A673 (cell line): ENCODE results near the gene TTC24. TPM values are rescaled to one million over a fixed set of nuclear protein-coding genes. Genes with fewer than 3 reads are reported as not detected.
A peak's percentile ranks its signal among the peaks of the same experiment; 100 is the strongest.

Experiments used
- BruUV-seq: library from RNA; stranded (reverse); fragments of 400-500 nt; replicated peaks from 2 replicates; lab custom pipeline; 2021; lab: Mats Ljungman, UMichigan
- CTCF ChIA-PET: fragments of 300-600 bp; sonication (Branson Sonifier 250); formaldehyde crosslinking; loops from one replicate; lab custom pipeline; 2022; ENCODE audit warnings: antibody characterized with exemption; lab: Charles Lee
- POLR2A ChIA-PET: fragments of 300-600 bp; sonication (Branson Sonifier 250); formaldehyde crosslinking; loops from one replicate; lab custom pipeline; 2022; ENCODE audit warnings: antibody characterized with exemption; ENCODE audit not compliant: low non-redundant PET; lab: Charles Lee
- DNase-seq: peaks from one replicate; pipeline ENCODE4 v3.0.0-alpha.2; 2015; ENCODE audit warnings: low spot score
- H3K27ac ChIP-seq: fragments of 200-600 bp; sonication (generic); 2 replicates; pipeline ENCODE4 v1.5.1; 2016; ENCODE audit warnings: mixed run types, low read depth, mild to moderate bottlenecking, mixed read lengths, antibody characterized with exemption, low read length; ENCODE audit not compliant: poor library complexity, severe bottlenecking
- H3K27me3 ChIP-seq: fragments of 200-600 bp; sonication (generic); replicated peaks from 2 replicates; pipeline ENCODE4 v1.6.1; 2017; ENCODE audit warnings: mixed run types, low read depth, mild to moderate bottlenecking, mixed read lengths, antibody characterized with exemption, low read length; ENCODE audit not compliant: insufficient read depth, poor library complexity
- H3K36me3 ChIP-seq: fragments of 200-600 bp; sonication (generic); 2 replicates; pipeline ENCODE4 v1.6.1; 2016; ENCODE audit warnings: mixed run types, mild to moderate bottlenecking, mixed read lengths, antibody characterized with exemption, low read length; ENCODE audit not compliant: insufficient read depth, poor library complexity, severe bottlenecking
- H3K4me1 ChIP-seq: fragments of 200-600 bp; sonication (generic); 2 replicates; pipeline ENCODE4 v1.6.1; 2017; ENCODE audit warnings: mixed run types, mild to moderate bottlenecking, mixed read lengths, antibody characterized with exemption, low read length; ENCODE audit not compliant: insufficient read depth, poor library complexity, severe bottlenecking
- H3K4me3 ChIP-seq: fragments of 200-600 bp; sonication (generic); 2 replicates; pipeline ENCODE4 v1.5.1; 2016; ENCODE audit warnings: low read depth, mixed run types, mild to moderate bottlenecking, mixed read lengths, low read length; ENCODE audit not compliant: poor library complexity, severe bottlenecking
- H3K9me3 ChIP-seq: fragments of 200-600 bp; sonication (generic); 2 replicates; pipeline ENCODE4 v1.6.1; 2016; ENCODE audit warnings: mixed run types, low read depth, mild to moderate bottlenecking, mixed read lengths, antibody characterized with exemption, low read length; ENCODE audit not compliant: poor library complexity, severe bottlenecking
- CTCF ChIP-seq: fragments of 300-800, 200-600 bp; sonication (generic); conservative IDR thresholded peaks from 2 replicates; pipeline ENCODE4 v1.5.1; 2017; ENCODE audit warnings: low read depth, mild to moderate bottlenecking, antibody characterized with exemption, low read length, moderate library complexity, mixed read lengths
- EZH2 ChIP-seq: fragments of 200-600 bp; sonication (generic); IDR thresholded peaks from 2 replicates; pipeline ENCODE4 v1.6.1; 2017; ENCODE audit warnings: borderline replicate concordance, low read depth, mild to moderate bottlenecking, mixed read lengths, antibody characterized with exemption, low read length; ENCODE audit not compliant: poor library complexity, severe bottlenecking
- intact Hi-C: fragments of 100-400 bp; cut with micrococcal nuclease; formaldehyde crosslinking; loops from one replicate; pipeline ENCODE4 v1.10.0; 2022; ENCODE audit not compliant: unreplicated experiment
- total RNA-seq: library from RNA; stranded (reverse); gene quantifications from 2 replicates; pipeline ENCODE4 v1.2.3, GENCODE V29; 2021

The TTC24 gene
- total RNA-seq, 1 experiment from 2014 or later: not detected

GRCh38 chr1:156598125-156598524 lies 18.6 kb downstream of the TTC24 start:
- no peak for DNase-seq
- Histone ChIP-seq H3K27ac (no peak overlapping the region), H3K27me3 (no peaks in the 10 kb centered on the region), H3K4me1 (peaks cover 13% of the 10 kb centered on the region), H3K9me3 (no peaks in the 10 kb centered on the region), H3K36me3 (peaks cover 53% of the 10 kb centered on the region), H3K4me3 (no peak overlapping the region)
- no peak for TF ChIP-seq CTCF
- no peak for TF ChIP-seq EZH2
- ChIA-PET POLR2A (no interaction called here), CTCF (no interaction called here)
- BruUV-seq: no TSS peak
- intact Hi-C loops: no loop called here

- peaks cover 46% of the 10 kb centered on the region for H3K36me3 ChIP-seq
- H3K9me3 ChIP-seq: no peaks in the 10 kb centered on the region
- H3K27me3 ChIP-seq: no peaks in the 10 kb centered on the region
- peaks cover 13% of the 10 kb centered on the region for H3K4me1 ChIP-seq
- no peak for DNase-seq
- intact Hi-C loops: no loop called here
- H3K27ac ChIP-seq: no peak overlapping the region
- no TSS peak for BruUV-seq
- no peak overlapping the region for H3K4me3 ChIP-seq
- TF ChIP-seq CTCF: no peak
- no peak for TF ChIP-seq EZH2
- POLR2A ChIA-PET: no interaction called here
- CTCF ChIA-PET: no interaction called here
Observed at GRCh38 chr1:156598731-156599432, 19.4 kb downstream of the TTC24 start.

GRCh38 chr1:156599811-156600210 lies 20.3 kb downstream of the TTC24 start:
- H3K4me1 ChIP-seq: peaks cover 9% of the 10 kb centered on the region
- no peaks in the 10 kb centered on the region for H3K27me3 ChIP-seq
- no peak overlapping the region for H3K27ac ChIP-seq
- ChIA-PET POLR2A (no interaction called here), CTCF (no interaction called here)
- no peak for TF ChIP-seq CTCF
- H3K36me3 ChIP-seq: peaks cover 36% of the 10 kb centered on the region
- peak; percentile 41 for DNase-seq
- H3K4me3 ChIP-seq: peak overlapping the region; percentile 64
- H3K9me3 ChIP-seq: no peaks in the 10 kb centered on the region
- intact Hi-C loops: no loop called here
- no TSS peak for BruUV-seq
